ACC112 (cell line): ENCODE measurements around the gene RASGRP3.

ENCODE experiments used
- H2AFZ ChIP-seq: fragments of 200-600 bp; sonication (generic); one replicate; pipeline ENCODE4 v1.6.0; 2017; ENCODE audit warnings: antibody characterized with exemption, low read length; ENCODE audit not compliant: unreplicated experiment
- H3K27ac ChIP-seq: fragments of 200-600 bp; sonication (generic); 2 replicates; pipeline ENCODE4 v1.5.1; 2014; ENCODE audit warnings: low read depth, mild to moderate bottlenecking, antibody characterized with exemption, low read length, moderate library complexity
- H3K27me3 ChIP-seq: fragments of 200-600 bp; sonication (generic); 2 replicates; pipeline ENCODE4 v1.6.1; 2014; ENCODE audit warnings: mild to moderate bottlenecking, antibody characterized with exemption, low read length, moderate library complexity, mixed read lengths; ENCODE audit not compliant: insufficient read depth
- H3K36me3 ChIP-seq: fragments of 200-600 bp; sonication (generic); 2 replicates; pipeline ENCODE4 v1.6.1; 2016; ENCODE audit warnings: mild to moderate bottlenecking, antibody characterized with exemption, low read length, moderate library complexity, mixed read lengths; ENCODE audit not compliant: insufficient read depth
- H3K4me1 ChIP-seq: fragments of 200-600 bp; sonication (generic); one replicate; pipeline ENCODE4 v1.6.1; 2016; ENCODE audit warnings: low read length, mixed read lengths; ENCODE audit not compliant: insufficient read depth, unreplicated experiment, control insufficient read depth
- H3K4me3 ChIP-seq: fragments of 200-600 bp; sonication (generic); 2 replicates; pipeline ENCODE4 v1.5.1; 2014; ENCODE audit warnings: mild to moderate bottlenecking, low read depth, low read length
- H3K79me2 ChIP-seq: fragments of 200-600 bp; sonication (generic); one replicate; pipeline ENCODE4 v1.6.0; 2016; ENCODE audit warnings: low read length; ENCODE audit not compliant: control insufficient read depth, unreplicated experiment, insufficient read depth

The RASGRP3 gene

DNA sequence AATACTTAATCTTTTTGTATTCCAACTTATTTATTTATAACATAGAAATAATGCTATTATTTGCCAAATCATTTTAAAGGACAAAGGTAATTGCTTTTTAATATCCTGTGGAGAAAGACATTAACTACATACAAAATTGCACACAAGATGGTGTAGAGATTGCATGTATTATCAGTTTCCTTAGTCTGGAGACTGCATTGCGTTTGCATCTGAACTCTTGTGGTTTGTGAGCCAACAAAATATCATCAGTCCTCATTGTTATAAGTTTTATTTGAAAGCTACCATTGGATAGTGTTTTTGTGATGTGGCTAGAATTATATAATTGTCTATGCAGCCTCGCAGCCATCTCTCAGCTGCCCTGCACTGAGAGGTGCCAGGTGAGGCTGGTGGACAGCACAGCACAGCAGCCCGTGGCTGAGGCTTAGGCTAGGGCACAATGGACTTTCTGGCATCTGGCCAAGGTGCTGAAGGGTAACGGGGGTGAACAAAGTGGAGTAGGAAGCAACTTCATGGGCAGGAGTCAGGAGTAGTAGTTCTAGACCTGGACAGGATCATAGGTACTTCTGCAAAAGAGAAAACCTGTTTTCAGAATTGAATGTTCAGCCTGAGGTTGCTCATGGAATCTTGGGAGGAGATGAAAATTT lies 15.1 kb downstream of the RASGRP3 start:
- Histone ChIP-seq H3K4me3 (no peak overlapping the region), H3K27me3 (peaks cover 6% of the 10 kb centered on the region; the same call in 1 of the 2 replicates), H3K4me1 (no peaks in the 10 kb centered on the region), H3K27ac (no peak overlapping the region), H3K79me2 (no peaks in the 10 kb centered on the region), H3K36me3 (no peaks in the 10 kb centered on the region), H2AFZ (no peak overlapping the region)

DNA sequence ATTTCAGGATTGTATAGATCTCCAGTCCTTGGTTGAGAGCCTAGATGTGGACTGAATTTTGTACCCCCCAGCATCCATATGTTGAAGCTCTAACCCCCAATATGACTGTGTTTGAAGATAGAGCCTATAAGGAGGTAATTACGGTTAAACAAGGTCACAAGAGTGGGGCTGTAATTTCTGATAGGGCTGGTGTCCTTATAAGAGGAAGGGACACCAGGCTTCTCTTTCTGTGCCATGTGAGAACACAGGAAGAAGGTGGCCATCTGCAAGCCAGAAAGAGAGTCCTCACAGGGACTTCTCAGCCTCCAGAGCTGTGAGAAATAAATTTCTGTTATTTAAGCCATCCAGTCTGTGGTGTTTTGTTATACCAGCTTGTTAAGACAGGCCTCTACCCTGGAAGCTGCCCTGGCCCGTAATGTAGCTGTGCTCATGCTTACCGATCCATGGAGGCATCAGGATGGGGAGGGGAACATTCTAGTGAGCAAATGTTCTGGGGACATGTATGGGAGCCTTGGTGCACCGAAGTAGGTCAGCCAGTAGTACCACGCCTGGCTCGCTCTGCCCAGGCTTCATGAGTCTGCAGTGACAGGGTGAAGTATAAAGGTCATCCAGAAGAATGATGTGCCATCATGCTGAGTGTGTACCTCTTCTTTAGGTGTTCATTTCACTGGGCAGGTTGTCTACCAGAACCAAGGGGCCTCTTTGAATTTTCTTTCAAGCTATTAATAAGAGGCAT lies 16.1 kb downstream of the RASGRP3 start:
- H3K4me1 ChIP-seq = no peaks in the 10 kb centered on the region
- peaks cover 6% of the 10 kb centered on the region; the same call in 1 of the 2 replicates for H3K27me3 ChIP-seq
- no peaks in the 10 kb centered on the region for H3K79me2 ChIP-seq
- no peak overlapping the region for H2AFZ ChIP-seq
- no peak overlapping the region for H3K4me3 ChIP-seq
- H3K36me3 ChIP-seq = no peaks in the 10 kb centered on the region
- H3K27ac ChIP-seq = no peak overlapping the region

DNA sequence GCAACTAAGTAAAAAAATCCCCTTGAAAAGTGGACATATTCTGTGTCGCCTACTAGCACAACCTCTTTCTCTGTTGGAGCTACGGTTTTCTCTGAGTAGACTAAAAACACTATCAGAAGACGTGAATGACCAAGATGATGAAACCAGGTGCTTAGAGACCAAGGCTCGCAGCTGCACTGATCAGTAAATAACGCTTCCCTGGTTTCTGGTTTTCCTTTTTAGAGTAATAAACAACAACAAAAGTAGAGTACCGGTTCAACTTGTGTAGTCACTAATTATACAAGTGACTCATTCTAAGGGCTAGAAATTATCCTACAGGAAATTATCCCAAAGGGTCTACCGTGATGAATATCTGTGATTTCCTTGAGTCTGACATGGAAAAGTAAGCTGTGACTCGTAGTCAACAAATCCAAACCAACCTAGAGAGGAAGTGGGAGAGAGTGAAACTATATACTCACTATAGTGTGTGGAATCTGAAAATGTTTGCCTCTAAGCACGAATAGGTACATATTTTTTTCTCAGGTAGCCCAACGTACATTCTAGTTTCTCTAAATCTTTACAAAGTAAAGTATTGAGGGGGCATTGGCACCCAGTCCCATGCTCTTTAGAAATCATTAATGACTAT lies 17.8 kb downstream of the RASGRP3 start:
- Histone ChIP-seq H3K4me3 (no peak overlapping the region), H3K4me1 (no peaks in the 10 kb centered on the region), H3K27ac (no peak overlapping the region), H3K36me3 (no peaks in the 10 kb centered on the region), H3K27me3 (peaks cover 3% of the 10 kb centered on the region; the same call in 1 of the 2 replicates), H3K79me2 (no peaks in the 10 kb centered on the region), H2AFZ (no peak overlapping the region)

DNA sequence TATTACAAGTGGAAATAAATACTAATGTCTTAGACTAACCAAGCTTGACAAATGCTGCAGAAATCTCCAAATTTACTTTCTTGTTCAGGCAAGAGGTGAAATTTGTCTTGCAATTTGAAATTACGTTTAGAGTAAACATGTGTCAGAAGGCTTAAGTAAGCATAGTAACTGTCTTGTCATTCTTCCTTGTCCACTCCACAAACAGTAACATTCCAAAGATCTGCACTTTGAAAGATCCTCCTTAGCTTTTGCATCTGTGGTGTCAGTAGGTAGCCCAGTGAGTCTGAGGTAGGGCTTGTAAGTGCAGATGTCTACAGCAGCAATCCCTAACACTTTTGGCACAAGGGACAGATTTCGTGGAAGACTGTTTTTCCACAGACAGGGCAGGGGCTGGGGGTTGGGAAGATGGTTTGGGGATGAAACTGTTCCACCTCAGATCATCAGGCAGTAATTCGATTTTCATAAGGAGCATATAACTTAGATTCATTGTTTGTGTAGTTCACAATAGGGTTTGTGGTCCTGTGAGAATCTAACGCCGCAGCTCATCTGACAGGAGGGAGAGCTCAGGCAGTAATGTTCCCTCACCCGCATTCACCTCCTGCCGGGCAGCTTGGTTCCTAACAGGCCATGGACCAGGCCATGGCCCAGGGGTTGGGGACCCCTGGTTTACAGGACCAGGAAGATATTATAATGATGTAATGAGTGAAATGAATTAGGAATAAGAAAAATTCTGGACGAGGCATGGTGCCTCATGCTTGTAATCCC lies 18.6 kb downstream of the RASGRP3 start:
- H3K27ac ChIP-seq = no peak overlapping the region

DNA sequence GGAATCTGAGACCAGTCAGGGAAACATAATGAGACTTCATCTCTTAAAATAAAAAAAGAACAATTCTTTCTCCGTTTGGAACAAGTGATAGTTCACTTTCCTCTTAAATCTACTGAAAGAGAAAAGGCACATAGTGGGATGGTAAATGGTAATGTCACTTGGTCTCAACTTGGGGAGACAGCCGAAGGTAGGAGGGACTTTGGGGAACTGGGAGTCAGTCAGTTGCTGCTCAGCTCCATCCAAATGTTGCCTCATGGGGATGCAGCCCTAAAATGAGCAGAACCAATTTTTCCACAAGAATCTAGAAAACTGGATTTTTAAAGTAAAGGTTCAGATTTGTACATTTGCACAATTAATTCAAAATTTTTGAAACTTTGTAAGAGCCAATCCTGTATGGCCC lies 19.2 kb downstream of the RASGRP3 start:
- Histone ChIP-seq H3K79me2 (no peaks in the 10 kb centered on the region), H3K4me3 (no peak overlapping the region), H2AFZ (no peak overlapping the region), H3K36me3 (no peaks in the 10 kb centered on the region), H3K4me1 (no peaks in the 10 kb centered on the region), H3K27me3 (peaks cover 3% of the 10 kb centered on the region; the same call in 1 of the 2 replicates), H3K27ac (no peak overlapping the region)

More for the DNA sequence above, 18.6 kb downstream of the RASGRP3 start:
- H3K79me2 ChIP-seq = no peaks in the 10 kb centered on the region
- H3K36me3 ChIP-seq = no peaks in the 10 kb centered on the region
- H3K4me3 ChIP-seq = no peak overlapping the region
- H3K4me1 ChIP-seq = no peaks in the 10 kb centered on the region
- peaks cover 3% of the 10 kb centered on the region; the same call in 1 of the 2 replicates for H3K27me3 ChIP-seq
- H2AFZ ChIP-seq = no peak overlapping the region

DNA sequence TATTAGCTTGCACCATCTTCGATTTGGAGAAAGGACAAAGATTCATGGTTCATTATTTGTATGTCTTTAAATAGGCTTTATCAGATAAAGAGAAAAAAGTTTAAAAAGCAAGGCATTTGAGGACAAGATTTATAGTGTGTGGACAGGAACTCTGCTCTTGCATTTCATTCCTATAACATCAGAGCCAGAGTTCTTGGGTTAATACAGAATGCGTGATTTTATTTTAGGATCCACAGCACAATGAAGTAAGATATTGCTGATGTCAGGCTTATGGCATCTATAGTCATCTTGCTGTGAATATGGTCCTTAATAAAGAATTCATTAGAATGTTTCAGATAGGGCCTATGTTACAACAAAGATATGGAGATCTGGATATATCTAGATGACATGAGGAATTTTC lies 19.7 kb downstream of the RASGRP3 start:
- H3K79me2 ChIP-seq = no peaks in the 10 kb centered on the region
- no peak overlapping the region for H3K27ac ChIP-seq

DNA sequence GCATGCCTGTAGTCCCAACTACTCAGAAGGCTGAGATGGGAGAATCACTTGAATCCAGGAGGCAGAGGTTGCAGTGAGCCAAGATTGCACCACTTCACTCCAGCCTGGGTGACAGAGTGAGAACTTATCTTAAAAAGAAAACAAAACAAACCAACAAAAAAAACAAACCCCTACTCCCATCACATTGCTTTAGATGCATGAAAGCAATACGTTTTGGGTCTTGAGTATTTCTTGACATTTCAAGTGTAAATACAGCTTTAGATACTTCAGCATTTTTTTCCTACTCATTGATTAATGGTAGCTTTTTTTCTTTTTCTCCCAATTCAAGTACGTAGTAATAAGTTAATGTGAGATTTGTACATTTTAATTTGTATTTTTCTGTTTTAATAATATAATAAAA lies 20.3 kb downstream of the RASGRP3 start:
- Histone ChIP-seq H2AFZ (no peak overlapping the region), H3K27ac (no peak overlapping the region), H3K36me3 (no peaks in the 10 kb centered on the region), H3K4me1 (no peaks in the 10 kb centered on the region), H3K79me2 (no peaks in the 10 kb centered on the region), H3K27me3 (peaks cover 3% of the 10 kb centered on the region; the same call in 1 of the 2 replicates), H3K4me3 (no peak overlapping the region)

More for the DNA sequence above, 19.7 kb downstream of the RASGRP3 start:
- no peak overlapping the region for H2AFZ ChIP-seq
- no peaks in the 10 kb centered on the region for H3K36me3 ChIP-seq
- no peaks in the 10 kb centered on the region for H3K4me1 ChIP-seq
- H3K27me3 ChIP-seq = peaks cover 3% of the 10 kb centered on the region; the same call in 1 of the 2 replicates
- H3K4me3 ChIP-seq = no peak overlapping the region

DNA sequence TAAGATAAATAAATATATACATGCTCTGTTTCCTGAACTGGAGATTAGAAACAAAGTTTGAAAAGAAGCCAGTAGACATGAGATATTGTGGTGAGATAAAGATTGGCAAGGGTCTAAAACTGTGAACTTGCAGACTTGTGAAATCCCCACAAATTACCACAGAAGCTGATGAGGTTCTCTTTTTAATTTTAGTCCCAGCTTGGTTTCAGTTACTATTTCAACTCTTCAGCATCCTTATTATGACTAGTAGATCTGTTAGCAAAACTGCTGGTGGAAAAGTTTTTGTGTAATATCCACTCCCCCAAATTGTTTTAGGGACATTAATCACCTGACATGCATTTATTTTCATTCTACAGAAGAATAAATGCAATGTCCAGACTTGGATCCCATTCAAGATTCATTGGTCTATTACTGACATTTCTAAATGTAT lies 20.8 kb downstream of the RASGRP3 start:
- H3K4me3 ChIP-seq = no peak overlapping the region
- no peaks in the 10 kb centered on the region for H3K36me3 ChIP-seq
- H3K27me3 ChIP-seq = peaks cover 3% of the 10 kb centered on the region; the same call in 1 of the 2 replicates
- H3K27ac ChIP-seq = no peak overlapping the region
- H3K79me2 ChIP-seq = no peaks in the 10 kb centered on the region
- H3K4me1 ChIP-seq = no peaks in the 10 kb centered on the region
- no peak overlapping the region for H2AFZ ChIP-seq

DNA sequence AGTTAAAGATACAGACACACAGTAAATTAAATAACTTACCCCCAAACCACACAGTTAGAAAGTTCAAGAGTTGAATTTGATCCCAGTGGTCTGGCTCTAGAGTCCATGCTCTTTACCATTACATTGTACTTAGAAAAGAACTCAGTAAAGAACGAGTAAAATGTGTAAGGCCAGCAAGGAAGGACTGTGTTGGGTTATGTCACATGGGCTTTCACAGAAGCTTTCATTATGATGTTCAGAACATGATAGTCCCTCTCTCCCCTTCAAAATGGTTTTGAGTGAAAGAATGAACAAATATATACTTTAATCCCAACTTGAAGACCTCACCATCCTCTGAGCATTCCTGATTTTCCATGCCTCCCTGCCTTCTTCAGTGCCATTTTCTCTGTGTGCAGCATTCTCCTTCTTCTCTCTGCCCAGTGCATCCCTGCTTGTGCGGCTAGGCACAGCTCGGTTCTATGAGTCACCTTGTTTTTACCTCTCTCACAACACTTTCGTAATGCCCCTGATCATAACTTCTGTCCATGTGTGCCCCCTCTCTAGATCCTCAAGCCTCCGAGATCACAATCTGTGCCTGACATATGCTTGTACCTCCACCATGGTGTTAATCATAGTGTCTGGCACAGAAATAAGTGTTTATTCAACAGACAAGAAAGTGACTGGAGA lies 22.0 kb downstream of the RASGRP3 start:
- H3K79me2 ChIP-seq = no peaks in the 10 kb centered on the region
- no peaks in the 10 kb centered on the region for H3K36me3 ChIP-seq
- no peaks in the 10 kb centered on the region for H3K4me1 ChIP-seq
- no peak overlapping the region for H3K27ac ChIP-seq
- H2AFZ ChIP-seq = no peak overlapping the region
- H3K4me3 ChIP-seq = no peak overlapping the region
- 0 out of 2 replicates have a peak, but pooled peaks cover 6% of the 10 kb centered on the region for H3K27me3 ChIP-seq

DNA sequence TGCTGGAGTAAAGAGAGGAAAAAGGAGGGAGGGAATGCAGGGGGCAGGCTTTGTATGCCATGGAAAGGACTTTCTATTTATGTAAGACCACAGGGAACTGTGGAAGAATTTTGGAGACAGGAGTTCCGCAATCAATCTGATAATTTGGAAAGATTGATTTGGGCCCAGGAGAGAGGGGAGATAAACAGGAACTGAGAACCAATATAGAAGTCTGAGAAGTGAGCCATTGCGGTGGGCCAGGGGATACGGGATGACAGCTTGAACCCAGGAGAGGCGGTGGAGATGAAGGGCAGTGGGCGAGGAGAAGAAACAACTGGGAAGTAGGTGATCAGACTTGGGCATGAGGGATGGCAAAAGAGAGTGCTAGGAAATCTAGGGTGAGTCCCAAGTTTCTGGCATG lies 23.7 kb downstream of the RASGRP3 start:
- H2AFZ ChIP-seq = no peak overlapping the region
- no peak overlapping the region for H3K4me3 ChIP-seq
- H3K36me3 ChIP-seq = no peaks in the 10 kb centered on the region
- no peak overlapping the region for H3K27ac ChIP-seq
- 0 out of 2 replicates have a peak, but pooled peaks cover 6% of the 10 kb centered on the region for H3K27me3 ChIP-seq
- H3K4me1 ChIP-seq = no peaks in the 10 kb centered on the region
- no peaks in the 10 kb centered on the region for H3K79me2 ChIP-seq
